Transverse colon (tissue), 4 donors: ENCODE data around the gene ALG14.

Experiments used
- CTCF ChIP-seq, 5 experiments: fragments of 200-600 bp in 3 of 5; fragments of 450-650 bp in 2 of 5; sonication (generic) in 3 of 5; IDR thresholded peaks; 1 replicate in 2 of 5; 2 replicates in 3 of 5; pipeline ENCODE4 v1.5.1; 2016 to 2017; ENCODE audit warnings: antibody characterized with exemption in 5 of 5, inconsistent platforms in 3 of 5, mild to moderate bottlenecking in 2 of 5, moderate library complexity in 1 of 5
- EP300 ChIP-seq: sonication (generic); formaldehyde crosslinking; IDR thresholded peaks from one replicate; pipeline ENCODE4 v1.6.1; 2017; ENCODE audit warnings: antibody characterized with exemption, low read depth
- POLR2A ChIP-seq: fragments of 450-650 bp; IDR thresholded peaks from one replicate; pipeline ENCODE4 v1.6.1; 2016; ENCODE audit warnings: antibody characterized with exemption, mild to moderate bottlenecking, moderate library complexity
- POLR2AphosphoS5 ChIP-seq, 3 donors: sonication (generic); formaldehyde crosslinking; IDR thresholded peaks; one replicate each; pipeline ENCODE4 v1.6.1; 2016; ENCODE audit warnings: antibody characterized with exemption in 3 of 3

DNA sequence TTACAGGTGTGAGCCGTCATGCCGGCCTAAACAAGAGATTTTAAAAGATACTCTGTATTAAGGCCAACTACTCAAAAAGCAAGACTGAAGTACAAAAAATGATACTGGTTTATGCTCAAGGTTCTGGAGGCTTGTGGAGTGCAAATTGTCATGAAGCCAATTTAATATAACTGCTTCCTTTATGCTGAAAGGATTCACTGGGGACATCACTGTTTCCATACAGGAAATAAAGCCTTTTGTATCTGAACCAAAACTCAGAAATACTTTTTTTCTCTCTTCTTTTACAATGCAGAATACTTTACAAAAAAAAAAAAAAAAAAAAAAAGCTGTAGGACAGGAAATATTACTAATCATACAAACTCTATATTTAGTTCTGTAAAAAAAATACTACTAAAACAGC, 90.4 kb downstream of the ALG14 start:
- no peak for TF ChIP-seq CTCF (IDR thresholded peaks at IDR 0.05)
- TF ChIP-seq EP300, result no peak
- TF ChIP-seq POLR2A, result no peak
- no peak for TF ChIP-seq POLR2AphosphoS5 (IDR thresholded peaks at IDR 0.05)
